HG02852 (cell line): ENCODE results near the gene COL8A1.
"Not testable (repeated sequence)": the region's sequence is repeated elsewhere in the genome, so short reads cannot be mapped to it uniquely, and the experiment has no call there.

Source experiments
- ATAC-seq: cut with Tn5 transposase; IDR thresholded peaks from one replicate; pipeline ENCODE4 v1.9.1; 2021; ENCODE audit warnings: mild to moderate bottlenecking, moderate library complexity; ENCODE audit not compliant: unreplicated experiment

The COL8A1 gene

DNA sequence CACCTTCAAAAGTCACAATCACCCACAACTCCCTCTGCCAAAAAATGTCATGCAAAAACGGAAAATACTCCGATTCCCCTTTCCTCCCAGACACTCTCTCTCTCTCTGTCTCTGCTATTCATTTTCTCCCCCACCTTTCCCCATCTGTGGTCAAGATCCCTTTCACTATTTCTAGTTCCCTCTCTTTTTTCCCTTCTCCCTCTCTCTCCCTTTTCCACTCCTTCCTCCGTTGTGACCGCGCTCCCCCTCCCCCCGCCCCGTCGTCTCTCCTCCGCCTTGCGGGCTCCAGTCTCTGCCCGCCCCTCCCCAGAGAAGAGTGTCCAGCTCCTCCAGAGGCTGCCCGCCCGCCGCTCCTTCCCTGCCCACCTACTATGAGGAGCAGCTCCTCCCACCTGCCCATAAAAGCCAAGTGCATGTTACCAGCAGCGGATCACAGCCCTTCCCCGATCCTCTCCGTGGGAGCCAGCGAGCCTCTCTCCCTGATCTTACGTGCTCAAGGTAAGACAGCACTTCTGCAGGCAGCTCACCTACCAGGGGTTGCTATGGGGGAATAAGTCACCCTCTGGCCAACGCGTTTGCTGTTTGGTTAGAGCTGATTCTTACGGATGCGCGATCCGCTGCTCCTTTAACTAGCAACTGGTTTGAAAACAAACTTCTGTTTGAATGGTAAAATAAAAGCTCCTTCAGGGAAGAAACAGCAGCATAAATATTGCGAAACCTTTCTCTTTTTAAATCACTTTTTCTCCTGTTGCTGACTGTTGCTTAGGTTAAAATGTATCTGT, at the start of gene COL8A1:
Gene COL8A1, plus strand, starts transcription at position 428 of the 782 bp plus-strand sequence. CDS start 152,089 bp downstream, outside the sequence.
- no peak for ATAC-seq

DNA sequence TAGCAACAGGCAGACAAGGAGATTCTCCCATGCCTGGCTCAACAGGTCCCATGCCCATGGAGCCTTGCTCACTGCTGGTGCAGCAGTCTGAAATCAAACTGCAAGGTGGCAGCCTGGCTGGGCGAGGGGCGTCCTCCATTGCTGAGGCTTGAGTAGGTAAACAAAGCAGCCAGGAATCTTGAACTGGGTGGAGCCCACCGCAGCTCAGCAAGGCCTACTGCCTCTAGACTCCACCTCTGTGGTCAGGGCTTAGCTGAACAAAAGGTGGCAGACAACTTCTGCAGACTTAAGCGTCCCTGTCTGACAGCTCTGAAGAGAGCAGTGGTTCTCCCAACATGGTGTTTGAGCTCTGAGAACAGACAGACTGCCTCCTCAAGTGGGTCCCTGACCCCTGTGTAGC, 49.2 kb upstream of the COL8A1 start:
- ATAC-seq: not testable (repeated sequence)

DNA sequence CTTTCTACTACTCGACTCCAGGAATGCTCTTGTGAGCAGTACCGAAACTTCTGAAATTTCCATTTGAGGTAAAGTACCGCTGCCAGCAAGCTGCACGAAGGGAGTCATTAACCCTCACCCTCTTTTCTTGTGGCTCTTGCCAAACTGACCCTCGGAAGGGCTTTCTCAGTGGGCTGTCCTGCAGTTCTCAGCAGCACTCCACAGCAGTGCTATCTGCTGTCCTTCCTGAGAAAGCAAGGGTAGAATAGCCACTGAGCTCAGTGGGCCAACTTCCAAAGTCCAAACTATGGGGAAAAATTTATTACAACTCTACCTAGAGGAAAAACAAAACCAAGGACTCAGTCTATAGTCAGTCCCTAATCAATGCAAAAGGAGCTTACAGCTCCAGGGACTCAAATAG, 38.5 kb upstream of the COL8A1 start:
- ATAC-seq: no peak

DNA sequence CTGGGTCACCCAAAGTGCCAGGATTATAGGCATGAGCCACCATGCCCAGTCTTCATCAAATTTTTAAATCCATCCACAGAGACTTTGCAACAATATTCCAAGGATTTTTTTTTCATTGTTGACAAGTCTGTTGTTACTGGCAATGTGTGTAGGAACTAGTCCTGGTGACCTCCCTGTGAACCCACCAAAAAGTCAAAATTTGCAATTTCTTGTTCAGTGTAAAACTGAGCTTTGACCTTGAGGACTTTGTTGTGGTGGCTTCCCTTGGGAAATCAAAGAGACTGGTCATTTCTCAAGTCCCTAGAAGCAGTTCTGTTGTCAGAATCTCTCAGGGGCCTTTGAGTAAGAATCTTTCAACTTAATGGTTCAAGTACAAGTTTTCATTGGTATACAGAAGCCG, 36.9 kb upstream of the COL8A1 start:
- no peak for ATAC-seq

DNA sequence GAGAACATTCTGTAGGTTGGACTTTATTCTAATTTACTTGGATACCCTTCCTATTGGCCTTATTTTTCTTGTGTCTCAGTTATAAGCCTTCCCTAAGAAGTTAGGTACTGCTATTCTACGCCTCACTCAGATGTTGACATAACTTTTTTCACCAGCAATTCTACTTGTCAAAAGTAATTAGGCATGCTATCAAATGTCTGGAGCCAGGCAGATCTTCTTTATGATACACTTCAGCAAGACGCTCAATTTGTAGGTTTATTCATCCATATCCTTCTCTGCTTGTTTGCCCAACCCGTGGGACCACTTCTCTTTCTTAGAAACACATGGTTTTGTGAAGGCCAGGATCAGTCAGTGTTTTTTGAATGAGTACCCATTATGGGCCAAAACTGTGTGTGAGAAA, 36.2 kb upstream of the COL8A1 start:
- ATAC-seq: no peak

DNA sequence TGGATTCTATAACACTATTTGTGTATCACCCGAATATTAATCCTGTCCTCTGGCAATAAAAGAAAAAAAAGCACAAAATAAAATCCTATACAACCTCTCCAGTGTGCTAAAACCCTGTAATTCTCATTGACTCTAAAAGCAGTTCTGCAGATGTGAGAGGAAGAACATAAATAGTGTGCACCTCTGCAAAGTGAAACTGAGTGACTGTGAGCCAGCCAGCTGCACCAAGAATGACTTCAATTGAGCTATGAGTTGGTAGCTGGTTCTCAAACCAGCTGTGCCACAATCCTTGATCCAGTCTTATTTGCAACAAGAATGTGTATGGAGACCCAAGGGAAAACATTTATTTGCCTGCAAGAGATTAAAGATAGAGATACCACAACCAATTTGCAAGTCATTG, 31.2 kb upstream of the COL8A1 start:
- no peak for ATAC-seq

DNA sequence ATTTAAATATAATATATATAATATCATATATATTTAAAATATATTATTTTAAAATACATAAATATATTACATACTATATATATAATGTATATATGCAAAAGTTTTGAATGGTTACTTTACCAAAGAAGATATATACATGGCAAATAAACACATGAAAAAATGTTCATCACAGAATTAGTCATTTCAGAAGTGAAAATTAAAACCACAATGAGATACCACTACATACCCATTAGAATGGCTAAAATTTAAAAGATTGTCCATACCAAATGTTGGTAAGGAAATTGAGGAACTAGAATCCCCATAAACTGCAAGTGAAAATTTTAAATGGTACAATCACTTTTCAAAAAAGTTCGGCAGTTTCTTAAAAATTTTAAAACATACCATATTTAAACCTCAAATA, 23.6 kb upstream of the COL8A1 start:
- no peak for ATAC-seq

DNA sequence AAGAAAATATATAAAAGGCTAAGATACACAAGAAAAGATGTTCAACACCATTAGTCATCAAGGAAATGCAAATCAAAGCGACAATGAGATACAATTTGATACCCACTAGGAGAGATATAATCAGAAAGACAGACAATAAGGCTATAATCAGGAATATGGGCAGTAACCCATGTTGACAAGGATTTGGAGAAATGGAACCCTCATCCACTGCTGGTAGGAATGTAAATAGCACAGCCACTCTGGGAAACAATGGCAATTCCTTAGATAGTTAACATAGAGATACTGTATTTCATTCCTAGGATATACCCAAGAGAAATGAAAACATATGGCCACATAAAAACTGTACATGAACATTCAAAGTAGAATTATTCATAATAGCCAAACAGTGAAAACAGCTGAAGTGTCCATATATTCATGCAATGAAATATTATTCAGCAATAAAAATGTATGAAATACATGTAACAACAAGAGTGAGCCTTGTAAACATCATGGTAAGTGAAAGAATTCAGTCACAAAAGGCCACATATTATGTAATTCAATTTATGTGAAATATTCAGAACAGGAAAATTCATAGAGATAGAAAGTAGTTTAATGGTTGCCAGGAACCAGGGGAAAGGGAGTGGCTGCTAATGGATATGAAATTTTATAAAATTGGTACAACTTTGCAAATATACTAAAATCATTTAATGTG, 18.2 kb upstream of the COL8A1 start:
- no peak for ATAC-seq

DNA sequence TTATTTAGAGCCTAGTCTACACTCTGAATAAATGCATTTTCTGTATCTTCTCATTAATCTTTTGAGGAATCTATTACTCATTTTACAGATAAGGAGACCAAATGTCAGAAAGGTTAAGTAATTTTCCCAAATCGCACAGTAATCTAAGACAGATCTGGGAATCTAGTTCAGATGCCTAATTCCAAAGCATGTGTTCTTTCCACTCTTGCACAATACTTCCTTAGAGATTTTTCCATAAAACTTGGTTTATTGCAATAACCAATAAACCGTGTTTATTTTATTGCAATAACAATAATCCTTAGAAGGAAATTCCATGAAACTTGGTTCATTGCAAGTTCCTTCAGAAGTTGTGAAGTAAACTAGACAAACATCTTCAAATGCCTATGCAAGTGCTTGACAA, 17.4 kb upstream of the COL8A1 start:
- no peak for ATAC-seq

DNA sequence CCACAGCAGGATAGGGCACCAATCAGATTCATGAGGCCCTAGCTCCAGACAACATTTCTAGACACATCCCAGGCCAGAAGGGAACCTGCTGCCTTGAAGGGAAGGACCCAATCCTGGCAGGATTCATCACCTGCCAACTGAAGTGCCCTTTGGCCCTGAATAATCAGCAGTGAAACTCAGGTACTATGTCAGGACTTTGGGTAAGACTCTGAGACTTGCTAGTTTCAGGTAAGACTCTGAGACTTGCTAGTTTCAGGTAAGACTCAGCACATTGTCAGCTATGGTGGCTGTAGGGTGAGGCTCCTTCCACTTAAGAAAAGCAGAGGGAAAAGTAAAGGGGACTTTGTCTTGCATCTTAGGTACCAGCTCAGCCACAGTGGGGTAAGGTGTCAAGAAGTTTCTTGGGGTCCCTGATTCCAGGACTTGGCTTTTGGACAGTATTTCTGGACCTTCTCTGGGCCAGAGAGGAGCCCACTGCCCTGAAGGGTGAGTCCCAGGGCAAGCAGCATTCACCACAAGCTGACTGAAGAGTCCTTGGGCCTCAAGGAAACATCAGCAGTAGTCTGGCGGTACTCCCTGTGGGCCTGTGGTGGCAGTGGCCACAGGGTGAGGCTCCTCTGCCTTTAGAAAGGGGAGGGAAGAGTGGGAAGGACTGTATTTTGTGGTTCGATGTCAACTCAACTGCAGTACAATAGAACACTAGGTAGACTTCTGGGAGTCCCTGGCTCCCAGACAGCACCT, 13.7 kb upstream of the COL8A1 start:
- ATAC-seq: no peak

DNA sequence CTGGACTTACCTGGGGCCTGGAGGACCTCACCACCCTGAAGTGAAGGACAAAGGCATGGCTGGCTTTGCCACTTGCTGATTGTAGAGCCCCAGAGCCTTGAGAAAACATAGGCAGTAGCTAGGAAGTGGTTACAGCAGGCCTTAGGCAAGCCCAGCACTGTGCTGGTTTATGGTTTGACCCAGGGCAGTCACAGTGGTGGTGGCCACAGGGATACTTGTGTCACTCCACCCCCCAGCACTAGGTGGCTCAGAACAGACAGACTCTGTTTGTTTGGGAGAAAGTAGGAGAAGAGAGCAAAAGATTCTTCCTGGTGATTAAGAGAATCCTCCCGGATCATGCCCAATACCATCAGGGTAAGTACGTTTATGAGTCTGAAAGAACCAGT, 13.2 kb upstream of the COL8A1 start:
- ATAC-seq: no peak

DNA sequence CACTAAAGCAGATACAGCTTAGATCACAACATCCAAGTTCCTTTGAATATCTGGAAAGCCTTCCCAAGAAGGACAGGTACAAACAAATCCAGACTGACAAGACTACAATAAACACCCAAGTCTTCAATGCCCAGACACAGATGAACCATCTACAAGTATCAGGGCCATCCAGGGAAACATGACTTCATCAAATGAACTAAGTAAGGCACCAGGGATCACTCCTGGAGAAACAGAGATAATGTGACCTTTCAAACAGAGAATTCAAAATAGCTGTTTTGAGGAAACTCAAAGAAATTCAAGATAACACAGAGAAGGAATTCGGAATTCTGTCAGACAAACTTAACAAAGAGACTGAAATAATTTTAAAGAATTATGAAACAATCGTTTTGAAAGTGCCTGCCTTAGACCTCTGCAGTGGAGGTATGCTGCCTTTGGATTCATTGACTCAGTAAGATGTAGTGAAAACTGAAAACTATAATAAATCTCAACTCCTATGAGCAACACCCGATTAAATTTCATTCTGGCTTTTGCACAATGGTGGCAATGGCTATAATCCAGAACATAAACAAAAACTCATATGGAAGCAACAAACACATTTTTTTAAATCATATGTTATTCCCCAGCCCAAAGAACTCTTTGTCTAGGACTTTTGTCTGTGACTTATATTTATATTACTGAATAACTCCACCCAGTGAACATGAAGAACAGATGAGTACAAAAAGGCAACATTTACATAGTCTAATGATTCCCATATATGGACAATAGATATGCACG, 12.6 kb upstream of the COL8A1 start:
- ATAC-seq: no peak

DNA sequence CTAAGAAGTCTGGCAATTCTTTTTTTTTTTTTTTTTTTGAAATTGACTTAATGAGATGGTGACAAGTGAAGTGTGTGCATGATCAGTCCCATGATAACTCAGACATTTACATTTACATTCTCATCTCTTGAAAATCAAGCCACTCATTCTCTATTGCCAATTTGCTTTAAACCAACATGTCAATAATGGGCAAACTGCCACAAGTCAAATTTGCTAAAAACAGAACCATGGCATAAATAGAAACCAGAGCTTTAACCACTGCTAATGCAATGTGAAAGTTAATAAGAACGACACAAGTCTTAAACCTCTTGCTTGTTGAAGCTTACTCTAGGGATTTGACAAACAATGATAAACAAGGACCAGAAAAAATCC, 12.0 kb upstream of the COL8A1 start:
- ATAC-seq: no peak

DNA sequence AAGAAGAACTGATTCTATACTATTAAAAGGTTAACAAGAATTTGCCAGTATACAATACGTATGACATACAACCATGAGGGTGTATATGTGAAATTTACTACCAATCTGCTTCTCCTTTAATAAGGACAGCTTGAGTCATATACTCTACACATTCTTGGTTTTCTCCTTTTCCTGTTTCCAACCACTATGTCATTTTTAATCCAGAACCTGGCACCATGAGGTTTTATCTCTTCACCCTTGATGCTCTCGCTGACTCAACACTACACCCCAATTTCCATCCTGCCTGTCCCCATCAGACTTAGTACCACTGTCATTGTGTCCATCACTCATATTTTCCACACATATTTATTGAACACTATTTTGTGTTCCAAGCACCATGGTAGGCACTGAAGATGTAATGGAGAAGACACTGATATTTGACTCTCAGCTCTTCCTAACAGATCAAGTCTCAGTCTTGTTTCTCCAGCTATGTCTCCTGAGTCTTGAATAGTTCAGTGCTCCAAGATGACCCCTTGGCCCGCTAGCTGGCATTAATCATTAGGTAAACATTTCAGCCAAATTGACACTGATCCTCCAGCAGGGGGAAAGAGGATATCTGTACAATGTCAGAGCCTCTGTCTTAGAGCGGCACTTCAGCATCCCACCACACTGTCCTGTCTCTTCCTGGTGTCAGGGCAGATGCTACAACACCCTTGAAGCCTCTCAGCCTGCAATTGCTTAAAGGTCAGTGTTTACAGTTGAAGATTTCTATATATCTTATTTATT, 11.2 kb upstream of the COL8A1 start:
- ATAC-seq: no peak

DNA sequence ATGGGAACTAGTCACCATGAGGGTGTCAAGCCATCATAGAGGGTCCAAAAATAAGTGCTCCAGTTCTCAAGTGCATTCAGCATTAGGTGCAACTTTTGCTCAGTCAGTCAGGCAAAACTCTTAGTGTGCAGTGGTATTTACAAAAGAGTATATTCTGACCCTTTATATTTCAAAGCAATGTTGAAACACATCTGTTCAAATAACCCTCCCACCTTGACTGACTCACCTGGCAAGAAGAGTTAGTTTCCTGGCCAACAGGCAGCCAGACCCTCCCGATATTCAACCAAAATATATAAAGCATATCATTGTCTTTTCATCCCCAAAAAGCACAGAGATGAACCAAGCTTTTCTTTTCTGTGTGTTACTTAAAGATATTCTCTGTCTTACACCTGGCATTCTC, 7.6 kb upstream of the COL8A1 start:
- no peak for ATAC-seq

DNA sequence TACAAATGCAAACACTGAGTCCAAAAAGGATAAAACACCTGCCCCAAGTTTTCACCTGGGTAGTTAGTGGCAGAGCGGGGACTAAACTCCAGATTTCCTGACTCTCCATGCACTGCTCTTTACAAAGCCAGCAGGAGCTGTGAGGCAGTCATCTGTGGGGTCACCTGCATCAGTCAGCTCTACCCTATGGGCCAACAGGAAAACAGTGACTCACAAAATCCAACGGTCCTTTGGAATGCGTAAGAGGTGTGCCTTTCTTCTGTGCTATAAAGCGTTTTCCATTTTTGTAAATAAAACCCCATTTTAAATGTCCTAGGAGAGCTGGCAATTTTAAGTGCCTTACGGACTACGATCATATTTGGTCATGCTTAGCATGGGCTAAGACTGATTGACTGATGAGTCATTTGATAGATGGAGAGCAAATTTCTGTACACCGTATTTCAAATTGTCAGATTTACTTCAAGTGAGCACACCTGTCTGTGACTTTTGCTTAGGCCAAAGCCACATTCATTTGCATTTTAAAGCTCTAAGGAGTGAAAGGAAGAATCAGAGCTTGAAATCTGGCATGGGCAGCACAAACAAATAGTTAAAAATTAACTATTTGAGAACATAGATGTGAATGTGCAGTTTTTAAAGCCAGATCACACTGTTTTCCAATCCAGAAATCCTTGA, 4.4 kb upstream of the COL8A1 start:
- no peak for ATAC-seq

DNA sequence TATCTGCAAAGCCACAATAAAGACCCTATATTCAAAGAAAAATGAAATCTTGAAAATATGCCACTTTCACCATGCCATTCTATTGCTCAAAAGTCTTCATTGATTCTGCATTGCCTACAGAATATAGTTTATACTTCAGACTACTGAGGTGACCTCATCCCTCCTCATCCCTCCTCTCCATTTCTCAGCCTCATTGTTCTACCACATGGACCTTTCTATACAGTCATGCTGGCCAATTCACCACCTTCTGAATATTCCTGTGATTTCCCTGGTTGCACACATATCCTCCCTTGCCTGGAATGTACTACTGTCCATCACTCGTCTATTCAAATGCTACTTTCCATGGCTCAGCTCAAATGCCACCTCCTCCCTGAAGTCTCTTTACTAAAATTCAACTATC, 3.5 kb upstream of the COL8A1 start:
- no peak for ATAC-seq

DNA sequence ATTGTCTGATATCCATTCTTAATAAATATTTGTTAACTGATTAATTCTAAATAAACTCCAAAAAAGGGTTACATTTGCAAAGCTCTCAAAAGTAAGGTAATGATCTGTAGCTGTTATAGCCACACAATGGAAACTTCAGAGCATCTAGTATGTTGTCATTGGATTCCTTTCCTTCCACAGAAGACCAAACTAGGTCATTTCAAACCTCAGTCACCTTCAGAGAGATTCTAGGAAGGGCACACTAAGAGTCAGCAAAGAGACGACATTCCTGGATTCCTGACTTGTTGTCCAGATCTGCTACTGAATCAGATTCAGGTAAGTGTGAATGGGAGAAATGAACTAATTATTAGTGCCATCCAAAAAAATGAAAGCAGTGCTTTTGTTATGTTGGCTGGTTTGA, 3.0 kb upstream of the COL8A1 start:
- ATAC-seq: no peak

DNA sequence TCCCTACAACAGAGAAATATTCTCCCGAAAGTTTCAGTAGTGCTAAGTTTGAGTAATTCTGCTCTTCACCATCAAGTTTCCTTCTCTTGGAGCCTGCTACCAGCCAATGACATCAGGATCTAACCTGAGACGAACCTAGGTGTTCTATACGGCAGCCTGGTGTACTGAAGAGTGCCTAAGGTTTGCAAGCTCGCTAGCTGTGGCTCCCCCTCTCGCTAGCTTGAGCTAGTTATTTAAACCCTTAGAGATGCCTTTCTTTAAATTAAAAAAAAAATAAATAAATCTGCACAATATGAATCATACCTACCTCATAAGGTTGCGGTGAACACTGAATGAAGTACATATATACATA, 1.4 kb upstream of the COL8A1 start:
- ATAC-seq: no peak
